Nucleus accumbens (tissue), 56 donors: ENCODE data around the gene SELPLG.
A peak's percentile ranks its signal among the peaks of the same experiment; 100 is the strongest.
"Not testable (repeated sequence)": the region's sequence is repeated elsewhere in the genome, so short reads cannot be mapped to it uniquely, and the experiment has no call there.

Source experiments
- DNase-seq, 56 donors: peaks; one replicate each; lab custom pipeline; 2025; lab: John Stamatoyannopoulos, UW

SELPLG gene

GRCh38 chr12:108633534-108634248 is at the start of gene SELPLG:
SELPLG (minus strand) TSS chr12:108633894; CDS start chr12:108624307, 9,587 bp downstream.
- DNase-seq: peak in 22 of 56 donors; percentile 15 to 57 (median 30)

- DNase-seq: no peak
These were observed 47.6 kb upstream of the SELPLG start for GRCh38 chr12:108681317-108681716.

- DNase-seq: no peak
These were observed 45.5 kb upstream of the SELPLG start for GRCh38 chr12:108679106-108679681.

- no peak for DNase-seq
These were observed 44.5 kb upstream of the SELPLG start for GRCh38 chr12:108678104-108678730.

GRCh38 chr12:108677381-108677780 is 43.7 kb upstream of the SELPLG start:
- no peak for DNase-seq

GRCh38 chr12:108676707-108677106 is 43.0 kb upstream of the SELPLG start:
- DNase-seq: no peak

- DNase-seq: no peak
These were observed 42.1 kb upstream of the SELPLG start for GRCh38 chr12:108675792-108676191.

GRCh38 chr12:108672054-108672453 is 38.4 kb upstream of the SELPLG start:
- DNase-seq: no peak

- no peak for DNase-seq
These were observed 37.4 kb upstream of the SELPLG start for GRCh38 chr12:108671110-108671509.

GRCh38 chr12:108670066-108670631 is 36.5 kb upstream of the SELPLG start:
- DNase-seq: no peak

- no peak for DNase-seq
These were observed 34.8 kb upstream of the SELPLG start for GRCh38 chr12:108668542-108668941.

GRCh38 chr12:108668063-108668462 is 34.4 kb upstream of the SELPLG start:
- no peak for DNase-seq

GRCh38 chr12:108667349-108667748 is 33.7 kb upstream of the SELPLG start:
- DNase-seq: no peak

GRCh38 chr12:108666401-108666881 is 32.7 kb upstream of the SELPLG start:
- DNase-seq: peak in 19 of 56 donors; percentile 11 to 62 (median 28)

- DNase-seq: no peak
These were observed 32.0 kb upstream of the SELPLG start for GRCh38 chr12:108665608-108666202.

GRCh38 chr12:108664338-108665258 is 30.9 kb upstream of the SELPLG start:
- peak in 50 of 56 donors; percentile 32 to 91 (median 73) for DNase-seq

- DNase-seq: no peak
These were observed 29.8 kb upstream of the SELPLG start for GRCh38 chr12:108663324-108664015.

- not testable (repeated sequence) for DNase-seq
These were observed 24.4 kb upstream of the SELPLG start for GRCh38 chr12:108658115-108658514.

- no peak for DNase-seq
These were observed 23.5 kb upstream of the SELPLG start for GRCh38 chr12:108657130-108657745.
